Endothelial cell of umbilical vein (primary cell): ENCODE data around the gene SPINDOC.

Source experiments
- EZH2 ChIP-seq: IDR thresholded peaks from 2 replicates; pipeline ENCODE4 v1.6.1; 2012; ENCODE audit warnings: borderline replicate concordance, low read depth, mild to moderate bottlenecking, moderate library complexity, low read length, inconsistent platforms; ENCODE audit not compliant: severe bottlenecking
- FOS ChIP-seq: IDR thresholded peaks from 2 replicates; pipeline ENCODE4 v1.6.1; 2011; ENCODE audit warnings: mild to moderate bottlenecking, low read length, moderate library complexity, borderline replicate concordance; ENCODE audit not compliant: insufficient read depth
- GATA2 ChIP-seq: IDR thresholded peaks from 2 replicates; pipeline ENCODE4 v1.7.0; 2011; ENCODE audit warnings: low read depth, mild to moderate bottlenecking, moderate library complexity, mixed read lengths, low read length; ENCODE audit not compliant: insufficient read length, insufficient read depth
- JUN ChIP-seq: IDR thresholded peaks from 2 replicates; pipeline ENCODE4 v1.6.1; 2011; ENCODE audit warnings: borderline replicate concordance, low read depth; ENCODE audit not compliant: insufficient read length, insufficient read depth
- MYC ChIP-seq: IDR thresholded peaks from one replicate; pipeline ENCODE4 v1.6.1; 2011; ENCODE audit warnings: mild to moderate bottlenecking, low read depth, low read length
- POLR2A ChIP-seq: IDR thresholded peaks from 2 replicates; pipeline ENCODE4 v1.6.1; 2012; ENCODE audit warnings: low read depth, mild to moderate bottlenecking, control low read depth, low read length
- POLR2AphosphoS5 ChIP-seq: IDR thresholded peaks from 2 replicates; pipeline ENCODE4 v1.6.1; 2012; ENCODE audit warnings: low read depth, mild to moderate bottlenecking, control low read depth, low read length, moderate library complexity; ENCODE audit not compliant: insufficient read depth
- TF ChIP-seq, protein P1 (sequence below), 2 donors: IDR thresholded peaks; 1 replicate in 1 of 2; 2 replicates in 1 of 2; pipeline ENCODE4 v1.5.1; 2011; ENCODE audit warnings: low read length in 2 of 2, mild to moderate bottlenecking in 2 of 2, moderate library complexity in 2 of 2, control low read depth in 1 of 2, inconsistent platforms in 1 of 2, low read depth in 1 of 2; ENCODE audit not compliant: insufficient read depth in 1 of 2; ENCODE audit errors: extremely low read depth in 1 of 2
- TF ChIP-seq, protein P2 (sequence below): IDR thresholded peaks from 2 replicates; pipeline ENCODE4 v1.6.1; 2011; ENCODE audit not compliant: insufficient read depth, insufficient read length

DNA sequence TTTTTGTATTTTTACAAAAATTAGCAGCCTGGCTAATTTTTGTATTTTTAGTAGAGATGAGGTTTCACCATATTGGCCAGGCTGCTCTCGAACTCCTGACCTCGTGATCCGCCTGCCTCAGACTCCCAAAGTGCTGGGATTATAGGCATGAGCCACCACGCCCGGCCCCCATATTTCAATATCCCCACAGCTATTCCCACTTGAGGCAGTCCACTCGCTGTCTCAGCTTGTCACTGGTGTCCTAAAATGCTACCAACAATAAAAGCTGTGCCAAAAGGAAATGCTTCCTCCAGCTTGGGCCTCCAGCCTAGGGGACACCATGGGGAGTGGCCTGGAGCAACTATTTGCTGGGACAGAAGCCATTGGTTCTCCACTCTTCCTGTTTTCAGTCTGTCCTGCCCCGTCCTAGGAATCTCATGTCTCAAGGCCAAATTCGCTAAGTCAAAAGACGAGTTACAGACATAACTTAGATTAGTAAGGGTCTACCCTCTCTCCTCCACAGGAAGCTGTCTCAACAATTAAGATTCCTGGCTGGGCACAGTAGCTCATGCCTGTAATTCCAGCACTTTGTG, 7.3 kb upstream of the SPINDOC start:
- TF ChIP-seq EZH2 (no peak), POLR2A (no peak), POLR2AphosphoS5 (no peak), JUN (no peak), MYC (no peak), FOS (no peak), GATA2 (no peak)
- TF ChIP-seq, protein P1, sequence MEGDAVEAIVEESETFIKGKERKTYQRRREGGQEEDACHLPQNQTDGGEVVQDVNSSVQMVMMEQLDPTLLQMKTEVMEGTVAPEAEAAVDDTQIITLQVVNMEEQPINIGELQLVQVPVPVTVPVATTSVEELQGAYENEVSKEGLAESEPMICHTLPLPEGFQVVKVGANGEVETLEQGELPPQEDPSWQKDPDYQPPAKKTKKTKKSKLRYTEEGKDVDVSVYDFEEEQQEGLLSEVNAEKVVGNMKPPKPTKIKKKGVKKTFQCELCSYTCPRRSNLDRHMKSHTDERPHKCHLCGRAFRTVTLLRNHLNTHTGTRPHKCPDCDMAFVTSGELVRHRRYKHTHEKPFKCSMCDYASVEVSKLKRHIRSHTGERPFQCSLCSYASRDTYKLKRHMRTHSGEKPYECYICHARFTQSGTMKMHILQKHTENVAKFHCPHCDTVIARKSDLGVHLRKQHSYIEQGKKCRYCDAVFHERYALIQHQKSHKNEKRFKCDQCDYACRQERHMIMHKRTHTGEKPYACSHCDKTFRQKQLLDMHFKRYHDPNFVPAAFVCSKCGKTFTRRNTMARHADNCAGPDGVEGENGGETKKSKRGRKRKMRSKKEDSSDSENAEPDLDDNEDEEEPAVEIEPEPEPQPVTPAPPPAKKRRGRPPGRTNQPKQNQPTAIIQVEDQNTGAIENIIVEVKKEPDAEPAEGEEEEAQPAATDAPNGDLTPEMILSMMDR (IDR thresholded peaks at IDR 0.05; ENCODE audit: extremely low read depth in 1 of 2, insufficient read depth in 1 of 2, low read depth in 1 of 2, low read length in 2 of 2), result no peak
- TF ChIP-seq, protein P2, sequence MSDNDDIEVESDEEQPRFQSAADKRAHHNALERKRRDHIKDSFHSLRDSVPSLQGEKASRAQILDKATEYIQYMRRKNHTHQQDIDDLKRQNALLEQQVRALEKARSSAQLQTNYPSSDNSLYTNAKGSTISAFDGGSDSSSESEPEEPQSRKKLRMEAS, result no peak
